Fibroblast of peridontal ligament (primary cell): ENCODE data around the gene PRPF38A.

Source experiments
- DNase-seq: peaks from one replicate; pipeline ENCODE4 v3.0.0-alpha.2; 2010; ENCODE audit errors: extremely low read depth

PRPF38A gene

GRCh38 chr1:52400131-52400530, 4.3 kb upstream of the PRPF38A start:
- DNase-seq = no peak

GRCh38 chr1:52402860-52403240, 1.6 kb upstream of the PRPF38A start:
- no peak for DNase-seq

DNA sequence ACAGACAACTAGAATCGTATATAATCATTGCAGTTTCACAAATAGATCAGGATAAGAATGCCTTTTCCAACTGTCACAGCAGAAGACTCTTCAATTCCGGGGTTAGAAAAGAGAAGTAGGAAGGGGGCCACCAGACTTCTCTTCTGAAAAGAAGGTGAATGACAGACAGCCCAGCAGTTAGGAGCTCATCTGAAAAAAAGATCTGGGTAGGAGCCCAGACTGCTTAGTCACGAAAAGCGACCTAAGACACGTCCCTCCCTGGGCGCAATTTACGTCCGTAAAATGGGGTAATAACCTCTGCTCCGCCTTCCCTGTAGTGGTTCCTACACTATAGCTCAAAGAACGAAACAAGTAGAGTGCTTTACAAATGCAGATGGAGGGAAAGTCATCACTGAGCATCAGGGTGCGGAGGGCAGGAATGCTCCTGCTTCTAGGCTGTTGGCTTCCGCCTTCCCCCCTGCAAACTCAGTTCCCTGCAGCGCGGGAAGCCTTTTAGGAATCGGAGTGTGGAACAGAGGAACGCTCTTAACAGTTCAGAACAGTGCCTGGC, 761 bp upstream of the PRPF38A start:
- peak; percentile 73 for DNase-seq

DNA sequence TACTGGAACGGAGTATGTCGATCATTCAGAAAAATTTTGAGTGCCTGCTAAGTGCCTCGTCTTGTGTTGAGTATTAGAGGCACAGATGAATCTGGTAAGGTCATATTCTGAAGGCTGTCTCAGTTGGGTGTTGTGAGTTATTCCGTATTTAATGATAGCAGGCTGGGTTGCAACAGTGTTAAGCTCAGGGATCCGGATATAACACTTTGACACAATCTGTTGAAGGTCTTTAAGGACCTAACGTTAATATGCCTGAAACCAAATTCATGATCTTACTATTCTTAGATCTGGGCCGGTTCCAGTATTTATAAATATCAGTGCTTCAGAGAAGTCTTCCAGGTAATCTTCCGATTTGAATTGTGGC, 555 bp downstream of the PRPF38A start:
- no peak for DNase-seq

- DNase-seq = peak; percentile 7
Measured at GRCh38 chr1:52413410-52413989, 9.1 kb downstream of the PRPF38A start.

GRCh38 chr1:52414942-52415341, 10.5 kb downstream of the PRPF38A start:
- DNase-seq = no peak

DNA sequence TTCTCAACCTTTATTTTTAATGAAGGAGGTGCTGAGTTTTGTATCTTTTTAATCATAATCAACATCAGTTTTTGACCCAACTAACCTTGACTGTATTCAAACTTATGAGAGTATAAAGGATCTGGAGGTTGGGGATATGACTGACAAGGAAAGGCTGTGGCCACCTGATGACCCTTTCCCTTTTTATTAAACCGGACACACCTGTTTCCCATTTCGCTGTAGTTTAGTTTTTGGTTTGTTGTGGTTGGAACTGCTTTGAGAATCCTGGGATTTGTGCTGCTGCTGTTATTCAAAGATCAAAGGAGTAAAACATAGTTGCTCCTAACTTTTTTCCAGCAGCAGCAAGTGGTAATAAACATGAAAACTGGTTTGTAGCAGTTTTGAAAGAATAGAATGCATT, 12.4 kb downstream of the PRPF38A start:
- DNase-seq = no peak

- no peak for DNase-seq
Measured at GRCh38 chr1:52420713-52421112, 16.3 kb downstream of the PRPF38A start.

DNA sequence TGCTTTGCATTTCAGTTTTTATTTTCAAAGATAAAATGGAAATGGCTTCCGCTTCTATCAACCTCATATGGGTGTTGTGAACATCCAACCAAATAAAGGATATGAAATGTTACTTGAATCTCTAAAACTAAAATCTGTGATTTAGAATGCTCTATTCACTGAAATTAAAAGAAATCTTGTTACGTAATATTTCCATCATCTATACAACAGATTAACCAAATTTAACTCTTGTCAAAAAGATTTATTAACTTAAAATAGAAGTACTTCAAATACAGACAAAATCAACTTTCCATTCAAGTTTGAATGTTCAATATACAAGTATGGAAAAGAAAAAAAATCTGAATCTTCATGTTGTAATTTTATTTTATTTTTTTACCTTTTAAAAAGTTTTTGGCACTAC, 18.7 kb downstream of the PRPF38A start:
- no peak for DNase-seq

GRCh38 chr1:52423771-52424170, 19.4 kb downstream of the PRPF38A start:
- no peak for DNase-seq

- DNase-seq = no peak
Measured at GRCh38 chr1:52424231-52424636, 19.8 kb downstream of the PRPF38A start.

DNA sequence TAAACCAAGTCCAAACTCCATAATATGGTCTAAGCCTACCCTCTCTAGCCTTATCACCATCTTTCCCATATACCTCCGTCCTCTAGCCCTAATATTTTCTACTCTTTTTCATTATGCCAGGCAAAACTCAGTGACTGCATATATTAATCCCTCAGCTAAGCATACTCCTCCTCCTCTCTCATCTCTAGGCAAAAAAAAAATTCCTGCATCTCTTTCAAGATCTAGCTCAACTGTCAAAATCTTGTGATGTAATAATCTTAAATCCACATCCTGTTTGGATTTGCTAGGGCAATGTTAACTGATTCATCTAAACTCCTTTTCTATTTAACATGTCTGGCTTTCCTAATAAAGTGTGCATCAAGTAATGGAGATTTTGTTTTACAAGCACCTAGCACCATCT, 20.4 kb downstream of the PRPF38A start:
- peak; percentile 8 for DNase-seq

GRCh38 chr1:52426371-52426770, 22.0 kb downstream of the PRPF38A start:
- peak; percentile 75 for DNase-seq

GRCh38 chr1:52427152-52427551, 22.8 kb downstream of the PRPF38A start:
- no peak for DNase-seq

GRCh38 chr1:52432807-52433206, 28.4 kb downstream of the PRPF38A start:
- DNase-seq = no peak

DNA sequence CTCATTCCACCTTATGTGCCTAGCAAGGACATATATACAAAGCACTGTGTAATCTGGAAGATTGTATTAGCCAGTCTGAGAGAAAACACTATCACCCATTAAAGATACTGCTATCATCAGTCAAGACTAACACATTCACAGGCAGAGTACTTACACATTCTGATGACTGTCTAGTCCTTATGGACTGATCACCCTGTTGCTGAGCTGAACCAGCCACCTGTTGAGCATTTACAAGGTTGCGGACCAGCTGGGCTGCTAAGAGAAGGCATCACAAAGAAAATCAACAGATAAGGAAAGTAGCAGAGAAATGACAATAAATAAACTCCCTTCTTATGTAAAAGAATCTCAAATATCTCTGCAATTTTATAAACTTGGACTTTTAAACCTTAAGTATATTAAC, 30.8 kb downstream of the PRPF38A start:
- no peak for DNase-seq

- DNase-seq = no peak
Measured at GRCh38 chr1:52435650-52436049, 31.2 kb downstream of the PRPF38A start.

DNA sequence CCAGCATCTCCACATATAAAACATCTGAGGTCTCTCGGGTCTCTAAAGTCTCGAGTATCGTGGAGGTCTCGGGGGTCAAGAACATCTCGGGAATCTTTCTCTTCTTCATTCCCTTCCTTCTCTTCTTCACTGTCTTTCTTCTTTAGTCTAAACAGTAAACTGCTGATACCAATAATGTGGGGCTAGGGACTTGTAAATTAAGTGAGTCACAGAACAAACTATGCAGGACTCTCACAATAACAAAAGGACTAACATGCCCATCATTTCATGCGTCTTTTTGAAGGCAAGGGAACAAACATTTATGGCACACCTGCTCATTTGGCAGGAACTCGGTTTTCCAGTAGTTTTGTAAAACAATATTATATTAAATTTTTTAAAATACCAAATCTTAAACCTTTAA, 32.4 kb downstream of the PRPF38A start:
- no peak for DNase-seq

DNA sequence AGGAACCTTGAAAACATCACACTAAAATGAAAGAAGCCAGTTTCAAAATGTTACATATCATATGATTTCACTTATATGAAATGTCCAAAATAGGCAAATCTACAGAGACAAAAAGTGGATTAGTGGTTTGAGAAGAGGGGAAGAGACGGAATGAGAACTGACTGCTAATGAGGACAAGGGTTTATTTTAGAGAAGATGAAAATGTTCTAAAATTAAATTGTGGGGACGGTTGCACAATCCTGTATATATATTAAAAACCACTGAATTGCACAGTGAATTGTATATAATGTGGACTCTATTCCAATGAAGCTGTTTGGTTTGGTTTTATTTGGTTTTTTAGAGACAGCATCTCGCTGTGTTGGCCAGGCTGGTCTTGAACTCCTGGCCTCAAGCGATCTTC, 35.6 kb downstream of the PRPF38A start:
- no peak for DNase-seq

DNA sequence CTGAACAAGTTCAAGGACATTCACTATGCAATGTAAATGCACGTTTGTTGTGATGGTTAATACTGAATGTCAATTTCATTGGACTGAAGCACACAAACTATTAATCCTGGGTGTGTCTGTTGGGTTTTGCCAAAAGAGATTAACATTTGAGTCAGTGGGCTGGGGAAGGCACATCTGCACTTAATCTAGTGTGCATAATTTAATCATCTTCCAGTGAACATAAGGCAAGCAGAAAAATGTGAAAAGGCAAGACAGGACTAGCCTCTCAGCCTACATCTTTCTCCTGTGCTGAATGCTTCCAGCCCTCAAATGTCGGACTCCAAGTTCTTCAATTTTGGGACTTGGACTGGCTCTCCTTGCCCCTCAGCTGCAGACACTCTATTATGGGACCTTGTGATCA, 40.1 kb downstream of the PRPF38A start:
- no peak for DNase-seq

DNA sequence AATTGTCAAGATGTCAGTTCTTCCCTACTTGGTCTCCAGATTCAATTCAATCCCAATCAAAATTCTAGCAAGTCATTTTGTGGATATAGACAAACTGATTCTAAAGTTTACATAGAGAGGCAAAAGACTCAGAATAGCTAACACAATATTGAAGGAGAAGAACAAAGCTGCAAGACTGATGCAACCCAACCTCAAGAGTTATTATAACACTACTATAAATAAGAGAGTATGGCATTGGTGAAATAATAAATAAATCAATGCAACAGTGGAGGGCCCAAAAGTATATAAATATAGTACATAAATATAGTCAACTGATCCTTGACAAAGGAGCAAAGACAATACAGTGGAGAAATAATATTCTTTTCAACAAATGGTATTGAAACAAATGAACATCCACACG, 49.7 kb downstream of the PRPF38A start:
- DNase-seq = peak; percentile 12

- no peak for DNase-seq
Measured at GRCh38 chr1:52454779-52455178, 50.4 kb downstream of the PRPF38A start.

DNA sequence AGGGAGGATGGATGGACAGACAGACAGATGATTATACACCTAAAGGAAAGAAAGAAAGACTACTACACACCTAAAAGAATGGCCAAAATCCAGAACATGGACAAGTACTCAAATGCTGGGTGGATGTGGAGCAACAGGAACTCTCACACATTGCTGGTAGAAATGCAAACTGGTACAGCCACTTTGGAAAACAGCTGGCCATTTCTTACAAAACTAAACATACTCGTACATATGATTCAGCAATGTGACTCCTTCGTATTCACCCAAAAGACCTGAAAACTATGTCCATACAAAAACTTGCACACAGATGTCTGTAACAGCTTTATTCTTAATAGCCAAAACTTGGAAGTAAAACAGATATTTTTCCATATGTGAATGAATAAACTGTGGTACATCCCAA, 51.3 kb downstream of the PRPF38A start:
- DNase-seq = no peak

DNA sequence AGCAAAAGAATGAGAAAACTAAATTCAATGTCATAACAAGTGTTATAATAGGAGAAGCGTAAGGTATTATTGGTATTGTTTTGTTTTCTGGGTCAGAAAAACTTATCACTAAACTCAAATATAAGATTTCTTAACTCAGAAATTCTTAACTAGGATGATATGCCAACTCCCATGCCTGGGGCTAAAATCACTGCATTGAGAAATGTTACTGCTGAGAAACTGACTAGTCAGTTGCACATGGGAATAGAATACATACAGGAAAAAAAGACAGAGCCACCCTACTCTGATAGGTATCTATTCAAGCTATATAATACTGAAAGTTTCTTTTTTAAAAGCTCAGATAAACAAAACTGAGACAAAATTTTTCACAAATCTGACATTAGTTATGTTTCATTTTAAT, 56.3 kb downstream of the PRPF38A start:
- DNase-seq = peak; percentile 25
